ENCODE data around the gene ATP12A.

The ATP12A gene

DNA sequence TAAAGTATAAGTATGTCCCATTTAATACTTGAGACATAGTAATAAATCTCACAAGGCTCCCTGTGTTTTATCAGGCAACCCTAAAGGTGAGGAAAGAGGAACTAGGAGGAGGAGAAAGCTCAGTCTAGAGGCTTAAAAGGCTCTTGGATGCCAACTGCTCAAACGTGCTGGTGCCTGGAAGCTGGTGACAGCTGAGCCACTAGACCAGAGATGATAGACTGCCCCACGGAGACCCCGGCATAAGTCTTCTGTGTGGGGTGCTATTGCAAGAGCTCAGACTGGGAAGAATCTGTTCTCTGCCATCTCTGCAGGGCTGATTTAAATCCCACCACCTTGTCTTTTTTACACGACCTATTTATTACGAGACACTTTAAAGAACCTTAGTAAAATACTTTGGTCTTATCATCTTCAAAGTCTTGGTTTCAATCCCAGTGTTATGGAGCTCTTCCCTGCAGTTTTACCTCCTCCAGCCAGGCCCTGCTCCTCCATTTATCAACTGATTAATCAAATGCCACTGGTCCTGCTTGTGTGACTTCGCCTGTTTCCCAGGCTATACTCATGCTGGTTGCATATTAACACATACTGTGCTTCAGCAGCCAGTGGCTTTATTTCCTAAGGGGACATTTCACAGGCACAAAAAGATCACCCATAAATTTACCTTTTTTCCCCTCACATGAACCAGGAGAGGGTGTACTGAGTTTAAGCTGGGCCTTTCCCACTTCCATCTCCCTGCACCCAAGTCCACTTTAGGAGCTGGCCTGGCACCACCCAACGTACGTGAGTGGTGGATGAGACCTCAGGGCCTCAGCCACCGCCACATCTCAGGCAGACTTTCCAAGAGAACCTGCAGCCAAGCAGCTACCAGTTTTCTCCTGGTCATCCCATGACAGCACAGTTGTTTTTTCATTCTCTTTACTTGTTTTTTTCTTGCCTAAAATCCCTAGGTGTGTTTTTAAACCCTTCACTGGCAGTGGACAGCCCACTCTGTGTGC is 7.8 kb upstream of the ATP12A start:
- Histone ChIP-seq H3K9me3 (ENCODE audit: control insufficient read depth, low read length) (no peaks in the 10 kb centered on the region), H3K4me1 (ENCODE audit: control insufficient read depth, insufficient read depth, low read length) (no peaks in the 10 kb centered on the region), H3K27ac (ENCODE audit: insufficient read depth, low read depth, low read length, poor library complexity, severe bottlenecking) (no peak overlapping the region), H3K27me3 (ENCODE audit: control insufficient read depth, insufficient read depth, low read length, poor library complexity, severe bottlenecking) (no peaks in the 10 kb centered on the region), H3K36me3 (ENCODE audit: control insufficient read depth, insufficient read depth, low read length) (no peaks in the 10 kb centered on the region), H3K4me3 (ENCODE audit: insufficient read depth, low read depth, low read length) (no peak overlapping the region)
- WGBS, 2 experiments = 88 to 92% methylated on average over 9 of the region's 9 CpGs

DNA sequence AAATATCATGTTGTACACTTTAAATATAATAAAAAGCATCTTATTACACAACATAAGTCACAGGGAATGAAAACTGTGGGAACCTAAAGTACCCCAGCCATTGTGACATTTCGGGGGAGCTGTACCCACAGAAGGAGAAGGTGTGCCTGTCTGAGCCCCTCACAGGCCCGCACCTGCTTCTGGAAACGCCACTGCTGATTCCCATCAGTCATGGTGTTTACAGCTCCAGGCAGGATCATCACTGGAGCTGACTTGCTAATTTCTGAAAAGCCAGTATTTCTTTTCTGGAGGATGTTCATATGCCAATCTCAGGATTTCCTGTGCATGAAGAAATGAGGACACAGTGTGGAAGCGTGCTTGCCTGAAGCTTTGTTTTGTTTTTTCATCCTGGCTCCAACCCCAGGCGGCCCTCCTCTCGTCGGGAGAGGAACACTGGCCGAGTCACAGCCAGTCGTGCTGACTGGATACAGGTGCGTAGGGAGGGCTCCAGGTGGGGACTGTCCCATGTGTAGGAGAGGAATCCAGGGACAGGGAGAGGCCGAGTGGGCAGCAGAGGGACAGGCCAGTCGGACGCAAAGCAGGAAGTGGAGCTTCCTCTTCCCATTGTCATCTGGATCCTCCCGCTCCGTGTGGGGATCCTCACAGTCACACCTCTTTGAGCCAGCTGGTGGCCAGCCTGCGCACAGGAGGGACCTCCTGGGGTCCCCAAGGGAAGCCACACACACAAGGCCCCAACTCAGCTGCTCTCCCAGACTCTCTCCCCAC is 4.2 kb upstream of the ATP12A start:
- H3K27ac ChIP-seq (ENCODE audit: insufficient read depth, low read depth, low read length, poor library complexity, severe bottlenecking) = no peak overlapping the region
- H3K9me3 ChIP-seq (ENCODE audit: control insufficient read depth, low read length) = no peaks in the 10 kb centered on the region
- 83 to 85% methylated on average over 16 of the region's 16 CpGs for WGBS, 2 experiments
- H3K4me3 ChIP-seq (ENCODE audit: insufficient read depth, low read depth, low read length) = no peak overlapping the region
- H3K4me1 ChIP-seq (ENCODE audit: control insufficient read depth, insufficient read depth, low read length) = no peaks in the 10 kb centered on the region
- no peaks in the 10 kb centered on the region for H3K36me3 ChIP-seq (ENCODE audit: control insufficient read depth, insufficient read depth, low read length)
- H3K27me3 ChIP-seq (ENCODE audit: control insufficient read depth, insufficient read depth, low read length, poor library complexity, severe bottlenecking) = peaks cover 23% of the 10 kb centered on the region

DNA sequence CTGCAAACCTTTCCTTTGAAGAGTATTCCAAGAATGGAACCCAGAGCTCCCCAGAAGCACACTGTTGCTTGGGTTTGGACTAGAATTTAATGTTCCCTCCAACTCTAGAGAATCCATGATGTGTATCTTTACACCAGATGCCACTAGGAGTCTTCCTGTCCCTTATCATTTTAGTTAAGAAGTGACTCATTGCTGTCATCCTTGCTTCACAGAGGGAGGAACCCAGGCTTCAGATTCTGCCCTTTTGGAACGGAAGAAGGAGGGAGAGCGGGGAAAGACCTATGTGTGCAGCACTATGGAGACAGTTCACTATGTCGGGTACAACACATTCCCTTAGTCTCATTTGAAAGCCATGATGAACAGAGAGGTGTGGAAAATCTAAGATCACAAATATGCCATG is 2.1 kb upstream of the ATP12A start:
- Histone ChIP-seq H3K4me3 (ENCODE audit: insufficient read depth, low read depth, low read length) (no peak overlapping the region), H3K4me1 (ENCODE audit: control insufficient read depth, insufficient read depth, low read length) (no peaks in the 10 kb centered on the region), H3K27ac (ENCODE audit: insufficient read depth, low read depth, low read length, poor library complexity, severe bottlenecking) (no peak overlapping the region), H3K9me3 (ENCODE audit: control insufficient read depth, low read length) (no peaks in the 10 kb centered on the region), H3K27me3 (ENCODE audit: control insufficient read depth, insufficient read depth, low read length, poor library complexity, severe bottlenecking) (peaks cover 32% of the 10 kb centered on the region), H3K36me3 (ENCODE audit: control insufficient read depth, insufficient read depth, low read length) (no peaks in the 10 kb centered on the region)
- 89 to 95% methylated on average over 3 of the region's 3 CpGs for WGBS, 2 experiments

DNA sequence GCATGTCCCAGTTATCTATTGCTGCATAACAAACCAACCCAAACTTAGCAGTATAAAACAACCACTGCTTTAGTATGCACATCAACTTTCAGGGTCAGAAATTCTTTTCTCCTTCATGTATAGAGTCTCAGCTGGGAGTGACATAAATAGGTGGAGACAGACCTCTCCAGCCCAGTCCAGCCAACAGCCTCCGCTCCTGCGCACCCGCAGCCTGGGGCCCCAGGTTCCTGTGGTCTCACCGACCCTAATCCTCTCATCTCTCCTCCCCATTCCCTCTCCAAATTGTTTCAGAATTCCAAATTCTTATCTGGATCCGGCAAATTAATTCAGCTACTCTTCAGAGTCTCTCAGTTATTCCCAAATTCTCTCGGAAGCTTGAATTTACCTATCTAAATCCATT is 522 bp upstream of the ATP12A start:
- H3K36me3 ChIP-seq (ENCODE audit: control insufficient read depth, insufficient read depth, low read length) = no peaks in the 10 kb centered on the region
- 59 to 64% methylated on average over 6 of the region's 6 CpGs for WGBS, 2 experiments
- no peak overlapping the region for H3K27ac ChIP-seq (ENCODE audit: insufficient read depth, low read depth, low read length, poor library complexity, severe bottlenecking)
- H3K4me1 ChIP-seq (ENCODE audit: control insufficient read depth, insufficient read depth, low read length) = peaks cover 7% of the 10 kb centered on the region
- H3K9me3 ChIP-seq (ENCODE audit: control insufficient read depth, low read length) = no peaks in the 10 kb centered on the region
- peaks cover 32% of the 10 kb centered on the region for H3K27me3 ChIP-seq (ENCODE audit: control insufficient read depth, insufficient read depth, low read length, poor library complexity, severe bottlenecking)
- H3K4me3 ChIP-seq (ENCODE audit: insufficient read depth, low read depth, low read length) = no peak overlapping the region

DNA sequence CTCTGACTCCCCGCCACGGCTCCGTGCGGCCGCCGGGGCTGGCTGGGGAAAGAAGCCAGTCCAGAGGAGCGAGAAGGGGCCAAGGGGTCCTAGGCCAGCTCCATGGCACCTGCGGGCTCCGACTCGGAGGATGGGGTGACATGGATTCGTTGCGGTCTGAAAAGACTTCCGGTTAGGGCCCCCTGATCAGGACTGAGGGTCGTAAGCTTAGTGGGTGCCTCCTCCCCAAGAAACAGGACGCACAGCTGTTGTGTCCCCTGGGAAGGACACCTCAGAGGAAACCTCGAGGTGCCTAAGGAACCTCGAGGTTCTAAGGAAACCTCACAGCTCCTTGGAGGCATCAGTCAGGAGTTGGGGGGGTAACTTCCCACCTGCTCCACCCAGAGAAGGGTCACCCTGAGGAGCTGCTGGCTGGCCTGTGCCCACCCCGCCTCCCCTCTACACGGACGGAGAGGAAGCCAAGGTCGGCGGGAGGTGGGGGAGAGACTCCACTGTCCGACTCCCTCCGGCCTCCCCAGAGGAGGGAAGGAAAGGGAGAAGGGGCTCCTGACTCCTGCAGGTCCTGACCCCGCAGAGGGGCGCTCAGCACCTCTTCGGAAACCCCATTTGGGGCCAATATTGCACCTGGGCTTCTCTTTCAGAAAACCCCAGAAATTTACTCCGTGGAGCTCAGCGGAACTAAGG is 855 bp downstream of the ATP12A start:
- WGBS, 2 experiments = 55% methylated on average over 29 of the region's 29 CpGs
- H3K27me3 ChIP-seq (ENCODE audit: control insufficient read depth, insufficient read depth, low read length, poor library complexity, severe bottlenecking) = peaks cover 32% of the 10 kb centered on the region

DNA sequence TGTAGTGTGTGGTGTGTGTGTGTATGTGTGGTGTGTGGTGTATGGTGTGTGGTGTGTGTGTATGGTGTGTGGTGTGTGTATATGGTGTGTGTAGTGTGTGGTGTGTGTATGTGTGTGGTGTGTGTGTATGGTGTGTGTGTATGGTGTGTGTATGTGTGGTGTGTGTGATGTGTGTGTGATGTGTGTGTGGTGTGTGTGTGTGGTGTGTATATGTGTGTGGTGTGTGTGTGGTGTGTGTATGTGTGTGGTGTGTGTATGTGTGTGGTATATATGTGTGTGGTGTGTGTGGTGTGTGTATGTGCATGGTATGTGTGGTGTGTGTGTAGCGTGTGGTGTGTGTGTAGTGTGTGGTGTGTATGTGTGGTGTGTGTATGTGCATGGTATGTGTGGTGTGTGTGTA is 1.7 kb downstream of the ATP12A start:
- 88 to 90% methylated on average over 1 of the region's 1 CpG for WGBS, 2 experiments
- Histone ChIP-seq H3K4me1 (ENCODE audit: control insufficient read depth, insufficient read depth, low read length) (peaks cover 13% of the 10 kb centered on the region), H3K27ac (ENCODE audit: insufficient read depth, low read depth, low read length, poor library complexity, severe bottlenecking) (no peak overlapping the region), H3K4me3 (ENCODE audit: insufficient read depth, low read depth, low read length) (no peak overlapping the region), H3K9me3 (ENCODE audit: control insufficient read depth, low read length) (no peaks in the 10 kb centered on the region), H3K36me3 (ENCODE audit: control insufficient read depth, insufficient read depth, low read length) (no peaks in the 10 kb centered on the region), H3K27me3 (ENCODE audit: control insufficient read depth, insufficient read depth, low read length, poor library complexity, severe bottlenecking) (peaks cover 32% of the 10 kb centered on the region)

More for the DNA sequence above, 855 bp downstream of the ATP12A start:
- Histone ChIP-seq H3K9me3 (ENCODE audit: control insufficient read depth, low read length) (no peaks in the 10 kb centered on the region), H3K36me3 (ENCODE audit: control insufficient read depth, insufficient read depth, low read length) (no peaks in the 10 kb centered on the region), H3K4me3 (ENCODE audit: insufficient read depth, low read depth, low read length) (peak overlapping the region; percentile 40), H3K4me1 (ENCODE audit: control insufficient read depth, insufficient read depth, low read length) (peaks cover 13% of the 10 kb centered on the region), H3K27ac (ENCODE audit: insufficient read depth, low read depth, low read length, poor library complexity, severe bottlenecking) (no peak overlapping the region)

DNA sequence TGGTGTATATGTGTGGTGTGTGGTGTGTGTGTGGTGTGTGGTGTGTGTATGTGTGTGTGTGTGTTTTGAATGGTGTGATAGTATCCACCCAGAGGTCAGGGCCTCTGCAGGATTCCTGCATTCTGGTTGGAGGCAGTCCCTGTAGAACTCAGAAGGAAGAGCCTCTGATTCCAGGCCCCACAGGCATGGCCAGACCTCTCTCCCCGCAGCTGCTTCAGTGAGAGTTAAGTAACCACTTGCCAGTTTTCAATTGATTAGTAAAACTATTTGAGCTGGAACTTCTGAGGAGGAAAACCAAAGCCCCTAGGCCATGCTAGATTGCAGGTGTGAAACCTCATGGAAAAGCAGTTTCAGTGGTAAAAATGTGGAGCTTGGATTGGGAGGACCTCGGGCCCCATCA is 2.1 kb downstream of the ATP12A start:
- Histone ChIP-seq H3K27ac (ENCODE audit: insufficient read depth, low read depth, low read length, poor library complexity, severe bottlenecking) (no peak overlapping the region), H3K4me3 (ENCODE audit: insufficient read depth, low read depth, low read length) (no peak overlapping the region), H3K4me1 (ENCODE audit: control insufficient read depth, insufficient read depth, low read length) (peaks cover 13% of the 10 kb centered on the region), H3K9me3 (ENCODE audit: control insufficient read depth, low read length) (no peaks in the 10 kb centered on the region), H3K27me3 (ENCODE audit: control insufficient read depth, insufficient read depth, low read length, poor library complexity, severe bottlenecking) (peaks cover 32% of the 10 kb centered on the region), H3K36me3 (ENCODE audit: control insufficient read depth, insufficient read depth, low read length) (no peaks in the 10 kb centered on the region)
- 18 to 29% methylated on average over 1 to 2 of the region's 2 CpGs for WGBS, 2 experiments

DNA sequence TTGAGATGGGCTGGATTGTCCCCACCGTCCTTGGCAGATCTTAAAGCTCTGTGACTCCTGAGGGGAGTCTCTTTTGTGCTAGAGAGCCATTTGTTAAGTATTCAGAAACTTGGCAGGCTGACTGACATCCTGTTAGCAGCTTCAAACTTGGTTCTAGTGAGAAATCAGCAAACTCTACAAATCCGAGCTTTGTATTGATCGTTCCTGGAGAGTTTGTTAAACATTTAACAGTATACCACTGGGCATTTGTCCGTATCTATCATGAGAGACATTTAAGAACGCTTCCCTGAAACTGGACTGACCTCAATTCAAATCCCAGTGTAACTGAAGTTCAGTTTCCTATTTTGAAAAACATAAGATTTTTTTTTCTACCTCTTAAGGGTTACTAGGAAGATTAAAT is 3.1 kb downstream of the ATP12A start:
- WGBS, 2 experiments = 65 to 68% methylated on average over 5 of the region's 5 CpGs
- H3K27ac ChIP-seq (ENCODE audit: insufficient read depth, low read depth, low read length, poor library complexity, severe bottlenecking) = no peak overlapping the region
- no peak overlapping the region for H3K4me3 ChIP-seq (ENCODE audit: insufficient read depth, low read depth, low read length)
- H3K4me1 ChIP-seq (ENCODE audit: control insufficient read depth, insufficient read depth, low read length) = peaks cover 14% of the 10 kb centered on the region
- H3K36me3 ChIP-seq (ENCODE audit: control insufficient read depth, insufficient read depth, low read length) = no peaks in the 10 kb centered on the region
- peaks cover 32% of the 10 kb centered on the region for H3K27me3 ChIP-seq (ENCODE audit: control insufficient read depth, insufficient read depth, low read length, poor library complexity, severe bottlenecking)
- no peaks in the 10 kb centered on the region for H3K9me3 ChIP-seq (ENCODE audit: control insufficient read depth, low read length)

DNA sequence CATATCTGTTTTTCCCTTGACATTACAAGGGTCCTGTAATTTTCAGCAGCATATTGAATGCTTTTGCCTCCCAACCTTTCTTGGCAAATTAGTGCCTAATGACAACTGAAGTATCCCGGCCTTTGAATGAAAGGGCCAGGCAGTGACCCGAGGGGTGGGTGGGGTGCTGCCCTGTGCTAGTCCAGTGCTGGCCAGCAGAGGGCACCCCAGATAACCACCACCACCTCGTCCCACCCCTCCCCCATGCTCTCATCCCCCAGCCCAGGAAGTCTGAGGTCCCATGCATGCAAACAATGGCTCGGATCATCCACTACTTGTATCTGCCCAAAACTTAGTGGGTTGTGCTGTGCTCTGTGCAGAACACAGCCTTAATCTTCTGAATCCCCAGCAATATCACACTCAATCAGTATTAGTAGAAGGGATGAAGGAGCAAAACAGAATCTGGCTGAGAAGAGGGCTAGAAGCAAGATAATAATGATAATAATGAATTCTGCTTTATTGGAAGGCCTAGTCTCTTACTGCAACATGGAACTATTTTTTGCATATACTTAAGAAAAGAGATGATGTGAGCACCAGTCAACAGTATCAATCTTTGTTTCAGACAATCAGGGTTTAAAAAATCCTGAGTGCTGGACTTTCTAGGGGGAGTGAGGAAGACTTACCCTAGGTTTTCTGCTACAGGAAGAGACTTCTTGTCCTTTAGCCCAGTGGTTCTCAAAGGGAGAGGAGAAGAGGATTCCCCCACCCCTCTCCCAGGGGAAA is 3.8 kb downstream of the ATP12A start:
- peaks cover 29% of the 10 kb centered on the region for H3K27me3 ChIP-seq (ENCODE audit: control insufficient read depth, insufficient read depth, low read length, poor library complexity, severe bottlenecking)
- no peak overlapping the region for H3K27ac ChIP-seq (ENCODE audit: insufficient read depth, low read depth, low read length, poor library complexity, severe bottlenecking)
- H3K4me1 ChIP-seq (ENCODE audit: control insufficient read depth, insufficient read depth, low read length) = peaks cover 17% of the 10 kb centered on the region
- 15 to 19% methylated on average over 4 of the region's 4 CpGs for WGBS, 2 experiments
- H3K36me3 ChIP-seq (ENCODE audit: control insufficient read depth, insufficient read depth, low read length) = no peaks in the 10 kb centered on the region
- no peak overlapping the region for H3K4me3 ChIP-seq (ENCODE audit: insufficient read depth, low read depth, low read length)
- H3K9me3 ChIP-seq (ENCODE audit: control insufficient read depth, low read length) = no peaks in the 10 kb centered on the region

Measured in ectodermal cell (in vitro differentiated cells).